A673 (cell line): Measurements from ENCODE around the gene PLEKHH1.

Experiments
- CTCF ChIP-seq: fragments of 300-800, 200-600 bp; sonication (generic); conservative IDR thresholded peaks from 2 replicates; pipeline ENCODE4 v1.5.1; 2017; ENCODE audit warnings: low read depth, mild to moderate bottlenecking, antibody characterized with exemption, low read length, moderate library complexity, mixed read lengths
- EZH2 ChIP-seq: fragments of 200-600 bp; sonication (generic); IDR thresholded peaks from 2 replicates; pipeline ENCODE4 v1.6.1; 2017; ENCODE audit warnings: borderline replicate concordance, low read depth, mild to moderate bottlenecking, mixed read lengths, antibody characterized with exemption, low read length; ENCODE audit not compliant: poor library complexity, severe bottlenecking

GRCh38 chr14:67493092-67493717, 39.9 kb upstream of the PLEKHH1 start:
- TF ChIP-seq CTCF (no peak), EZH2 (no peak)
